ENCODE measurements around the gene NOX4.
"Not testable (repeated sequence)": the region's sequence is repeated elsewhere in the genome, so short reads cannot be mapped to it uniquely, and the experiment has no call there.

Gene NOX4

GRCh38 chr11:89295023-89295422 lies 196.2 kb downstream of the NOX4 start:
- DNase-seq, result not testable (repeated sequence)

DNA sequence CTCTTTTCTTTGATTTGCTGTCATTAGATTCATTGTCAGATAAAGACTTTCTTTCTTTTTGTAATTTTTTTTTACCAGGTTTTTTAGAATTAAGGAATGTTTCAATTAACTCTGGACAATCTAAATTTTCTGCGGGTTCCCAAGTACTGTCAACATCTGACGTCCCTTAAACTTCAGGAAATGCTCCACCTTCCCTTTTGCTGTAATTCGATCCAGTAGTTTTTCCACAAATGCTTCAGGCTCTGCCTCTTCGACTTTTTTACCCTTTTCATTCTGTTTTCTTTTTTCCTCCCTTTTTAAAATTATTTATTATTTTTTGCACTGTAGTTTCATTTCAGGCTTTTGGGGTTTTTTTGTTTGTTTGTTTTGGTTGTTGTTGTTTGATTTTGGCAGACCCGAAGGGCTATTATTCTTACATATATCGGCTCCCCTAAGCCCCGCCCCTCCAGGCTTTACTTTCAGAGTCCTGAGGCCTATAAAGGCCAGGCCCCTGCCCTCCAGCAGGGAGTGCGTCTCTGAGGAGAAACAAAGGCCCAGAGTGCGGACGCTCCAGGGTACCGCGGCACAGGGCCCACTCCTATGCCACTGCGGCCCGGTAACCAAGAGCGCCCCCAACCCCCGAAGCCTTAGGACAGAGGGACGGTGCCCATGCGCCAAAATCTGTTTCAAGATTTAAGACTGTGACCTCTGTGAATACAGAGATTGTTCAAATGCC lies 197.1 kb downstream of the NOX4 start:
- no peak for DNase-seq

- not testable (repeated sequence) for DNase-seq
These were observed 203.2 kb downstream of the NOX4 start for GRCh38 chr11:89288004-89288403.

DNA sequence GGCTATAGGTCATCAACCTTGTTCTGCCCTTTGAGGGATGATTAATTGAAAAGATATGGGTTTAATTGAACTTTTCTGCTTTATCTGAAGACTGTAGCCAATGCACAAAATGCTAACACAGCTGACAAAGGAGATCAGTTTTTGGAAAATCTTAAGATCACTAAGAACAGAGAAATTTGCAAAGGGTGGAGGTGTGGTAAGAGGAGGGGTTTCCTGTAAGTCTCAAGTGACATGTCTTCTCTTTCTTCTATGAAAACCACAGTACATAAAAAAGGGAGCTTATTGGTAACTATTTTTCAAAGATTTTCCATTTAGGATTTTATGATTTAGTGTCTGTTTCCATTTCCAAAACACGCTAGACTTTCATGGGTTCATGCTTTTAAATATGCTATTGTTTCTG lies 204.6 kb downstream of the NOX4 start:
- not testable (repeated sequence) for DNase-seq

GRCh38 chr11:89281032-89281677 lies 210.0 kb downstream of the NOX4 start:
- not testable (repeated sequence) for DNase-seq

GRCh38 chr11:89279176-89279575 lies 212.0 kb downstream of the NOX4 start:
- DNase-seq, result no peak

- DNase-seq, result no peak
These were observed 215.2 kb downstream of the NOX4 start for GRCh38 chr11:89275966-89276365.

Data from NCI-H2081 (cell line).